ENCODE results near the gene KRTAP17-1. TPM values are rescaled to one million over a fixed set of nuclear protein-coding genes. Genes with fewer than 3 reads are reported as not detected.
"Not testable (repeated sequence)": the region's sequence is repeated elsewhere in the genome, so short reads cannot be mapped to it uniquely, and the experiment has no call there.

Gene KRTAP17-1
- total RNA-seq, 1 experiment from 2014 or later: not detected

DNA sequence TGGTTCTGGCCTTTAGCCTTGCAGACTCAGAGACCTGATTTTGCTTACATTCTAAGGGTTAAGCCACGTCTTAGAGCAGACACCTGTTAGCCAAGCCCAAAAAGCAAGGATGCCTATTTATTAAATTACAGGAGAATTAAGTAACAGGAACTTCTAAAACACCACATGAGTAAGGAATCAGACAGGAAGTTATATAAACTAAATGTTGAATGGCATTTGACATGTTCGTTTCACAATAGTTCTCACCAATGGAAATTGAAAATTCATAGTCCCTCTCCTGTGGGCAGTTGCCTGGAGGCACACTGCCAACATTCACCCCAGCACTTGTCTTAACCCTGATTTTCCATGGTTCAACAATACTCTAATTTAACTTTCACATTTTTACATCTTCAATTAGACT, 31.0 kb downstream of the KRTAP17-1 start:
- no peak for TF ChIP-seq ZNF232 (CRISPR knock-in tag; IDR thresholded peaks at IDR 0.05)
- TF ChIP-seq NR1H2 (CRISPR knock-in tag; IDR thresholded peaks at IDR 0.05): no peak
- no peak for TF ChIP-seq ESRRA (CRISPR knock-in tag; IDR thresholded peaks at IDR 0.05; ENCODE audit: borderline replicate concordance)
- no peak for TF ChIP-seq ZNF219 (CRISPR knock-in tag; IDR thresholded peaks at IDR 0.05; ENCODE audit: borderline replicate concordance)
- TF ChIP-seq MXD4 (CRISPR knock-in tag; IDR thresholded peaks at IDR 0.05; ENCODE audit: borderline replicate concordance): no peak
- TF ChIP-seq, protein P1, sequence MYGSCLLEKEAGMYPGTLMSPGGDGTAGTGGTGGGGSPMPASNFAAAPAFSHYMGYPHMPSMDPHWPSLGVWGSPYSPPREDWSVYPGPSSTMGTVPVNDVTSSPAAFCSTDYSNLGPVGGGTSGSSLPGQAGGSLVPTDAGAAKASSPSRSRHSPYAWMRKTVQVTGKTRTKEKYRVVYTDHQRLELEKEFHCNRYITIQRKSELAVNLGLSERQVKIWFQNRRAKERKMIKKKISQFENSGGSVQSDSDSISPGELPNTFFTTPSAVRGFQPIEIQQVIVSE (CRISPR knock-in tag; IDR thresholded peaks at IDR 0.05; ENCODE audit: borderline replicate concordance): no peak
- DNase-seq (ENCODE audit: low spot score) (no peak), ATAC-seq (no peak)
- POLR2A ChIA-PET: no interaction called here
- Mint-ChIP-seq H3K27me3 (ENCODE audit: low read depth) (no peaks in the 10 kb centered on the region), H3K4me1 (peaks cover 20% of the 10 kb centered on the region), H3K27ac (no peak overlapping the region), H3K9me3 (peaks cover 12% of the 10 kb centered on the region), H3K4me3 (no peak overlapping the region), H3K36me3 (no peaks in the 10 kb centered on the region)
- CTCF ChIA-PET: no interaction called here

DNA sequence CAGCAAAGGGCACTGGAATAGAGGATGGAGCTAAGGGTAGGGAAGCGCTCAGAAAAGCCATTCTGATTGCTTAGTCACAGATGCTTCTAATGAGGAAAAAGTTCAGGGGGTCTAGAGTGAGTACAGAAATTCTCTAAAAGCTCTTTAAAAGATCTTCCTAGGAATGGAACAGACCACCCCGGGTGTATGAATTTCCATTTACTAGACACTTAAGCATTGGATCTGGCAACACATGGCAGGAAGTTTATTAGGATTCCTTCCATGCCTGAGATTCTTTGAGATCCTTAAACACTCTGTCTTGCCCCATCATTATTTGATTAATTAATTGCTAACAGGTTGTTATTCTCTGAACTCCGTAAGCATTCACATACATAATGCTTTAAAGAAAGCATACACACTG, 31.5 kb downstream of the KRTAP17-1 start:
- Mint-ChIP-seq H3K27ac (no peak overlapping the region), H3K4me3 (no peak overlapping the region), H3K27me3 (ENCODE audit: low read depth) (no peaks in the 10 kb centered on the region), H3K36me3 (no peaks in the 10 kb centered on the region), H3K9me3 (peaks cover 13% of the 10 kb centered on the region), H3K4me1 (peaks cover 20% of the 10 kb centered on the region)
- TF ChIP-seq, protein P2, sequence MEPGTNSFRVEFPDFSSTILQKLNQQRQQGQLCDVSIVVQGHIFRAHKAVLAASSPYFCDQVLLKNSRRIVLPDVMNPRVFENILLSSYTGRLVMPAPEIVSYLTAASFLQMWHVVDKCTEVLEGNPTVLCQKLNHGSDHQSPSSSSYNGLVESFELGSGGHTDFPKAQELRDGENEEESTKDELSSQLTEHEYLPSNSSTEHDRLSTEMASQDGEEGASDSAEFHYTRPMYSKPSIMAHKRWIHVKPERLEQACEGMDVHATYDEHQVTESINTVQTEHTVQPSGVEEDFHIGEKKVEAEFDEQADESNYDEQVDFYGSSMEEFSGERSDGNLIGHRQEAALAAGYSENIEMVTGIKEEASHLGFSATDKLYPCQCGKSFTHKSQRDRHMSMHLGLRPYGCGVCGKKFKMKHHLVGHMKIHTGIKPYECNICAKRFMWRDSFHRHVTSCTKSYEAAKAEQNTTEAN (CRISPR knock-in tag; IDR thresholded peaks at IDR 0.05): no peak
- TF ChIP-seq NFE2L1 (CRISPR knock-in tag; IDR thresholded peaks at IDR 0.05) (no peak), ZNF263 (CRISPR knock-in tag; IDR thresholded peaks at IDR 0.05; ENCODE audit: low read depth) (no peak)
- TF ChIP-seq, protein P3, sequence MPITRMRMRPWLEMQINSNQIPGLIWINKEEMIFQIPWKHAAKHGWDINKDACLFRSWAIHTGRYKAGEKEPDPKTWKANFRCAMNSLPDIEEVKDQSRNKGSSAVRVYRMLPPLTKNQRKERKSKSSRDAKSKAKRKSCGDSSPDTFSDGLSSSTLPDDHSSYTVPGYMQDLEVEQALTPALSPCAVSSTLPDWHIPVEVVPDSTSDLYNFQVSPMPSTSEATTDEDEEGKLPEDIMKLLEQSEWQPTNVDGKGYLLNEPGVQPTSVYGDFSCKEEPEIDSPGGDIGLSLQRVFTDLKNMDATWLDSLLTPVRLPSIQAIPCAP (CRISPR knock-in tag; IDR thresholded peaks at IDR 0.05): no peak
- POLR2A ChIA-PET: no interaction called here
- CTCF ChIA-PET: no interaction called here
- ATAC-seq (no peak), DNase-seq (ENCODE audit: low spot score) (no peak)

DNA sequence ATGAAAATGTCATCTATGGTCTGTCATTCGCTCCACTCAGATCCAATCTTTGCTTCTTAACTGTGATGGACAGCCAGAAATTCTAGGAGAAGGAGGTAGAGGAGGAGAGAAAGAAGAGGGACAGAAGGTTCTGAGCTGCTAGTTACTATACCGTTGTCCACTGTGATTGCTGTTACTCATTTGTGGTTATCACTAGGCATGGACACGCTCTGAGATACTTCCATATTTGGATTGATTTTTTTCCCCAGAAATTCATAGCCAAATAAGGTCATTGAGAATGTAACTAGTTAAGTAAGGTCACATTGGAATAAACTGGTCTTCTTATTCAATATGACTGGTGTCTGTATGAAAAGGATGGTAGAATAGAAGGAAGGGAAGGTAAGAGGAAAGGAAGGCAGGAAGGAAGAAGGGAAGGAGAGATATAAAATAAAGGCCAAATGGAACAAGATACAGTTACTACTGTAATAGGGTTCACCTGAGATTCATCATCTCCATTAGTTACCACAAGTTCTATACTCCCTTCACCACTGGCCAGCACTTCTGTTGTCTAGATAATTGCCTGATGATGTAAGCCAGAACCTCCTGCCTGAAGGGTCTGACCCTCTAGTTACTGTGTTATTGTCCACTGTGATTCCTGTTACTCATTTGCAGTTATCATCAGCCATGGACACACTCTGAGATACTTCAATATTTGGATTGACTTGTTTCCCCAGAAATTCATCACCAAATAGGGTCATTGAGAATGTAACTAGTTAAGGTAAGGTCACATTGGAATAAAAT, 37.1 kb downstream of the KRTAP17-1 start:
- ATAC-seq: no peak
- ChIA-PET POLR2A (no interaction called here), CTCF (no interaction called here)
- peaks cover 13% of the 10 kb centered on the region for H3K9me3 Mint-ChIP-seq
- peaks cover 3% of the 10 kb centered on the region for H3K4me1 Mint-ChIP-seq
- no peak overlapping the region for H3K27ac Mint-ChIP-seq
- TF ChIP-seq, protein P4, sequence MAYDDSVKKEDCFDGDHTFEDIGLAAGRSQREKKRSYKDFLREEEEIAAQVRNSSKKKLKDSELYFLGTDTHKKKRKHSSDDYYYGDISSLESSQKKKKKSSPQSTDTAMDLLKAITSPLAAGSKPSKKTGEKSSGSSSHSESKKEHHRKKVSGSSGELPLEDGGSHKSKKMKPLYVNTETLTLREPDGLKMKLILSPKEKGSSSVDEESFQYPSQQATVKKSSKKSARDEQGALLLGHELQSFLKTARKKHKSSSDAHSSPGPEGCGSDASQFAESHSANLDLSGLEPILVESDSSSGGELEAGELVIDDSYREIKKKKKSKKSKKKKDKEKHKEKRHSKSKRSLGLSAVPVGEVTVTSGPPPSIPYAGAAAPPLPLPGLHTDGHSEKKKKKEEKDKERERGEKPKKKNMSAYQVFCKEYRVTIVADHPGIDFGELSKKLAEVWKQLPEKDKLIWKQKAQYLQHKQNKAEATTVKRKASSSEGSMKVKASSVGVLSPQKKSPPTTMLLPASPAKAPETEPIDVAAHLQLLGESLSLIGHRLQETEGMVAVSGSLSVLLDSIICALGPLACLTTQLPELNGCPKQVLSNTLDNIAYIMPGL (CRISPR knock-in tag; IDR thresholded peaks at IDR 0.05): no peak
- TF ChIP-seq ESRRA (CRISPR knock-in tag; IDR thresholded peaks at IDR 0.05; ENCODE audit: borderline replicate concordance): no peak
- no peak for TF ChIP-seq NR2C2 (CRISPR knock-in tag; IDR thresholded peaks at IDR 0.05)
- TF ChIP-seq, protein P5, sequence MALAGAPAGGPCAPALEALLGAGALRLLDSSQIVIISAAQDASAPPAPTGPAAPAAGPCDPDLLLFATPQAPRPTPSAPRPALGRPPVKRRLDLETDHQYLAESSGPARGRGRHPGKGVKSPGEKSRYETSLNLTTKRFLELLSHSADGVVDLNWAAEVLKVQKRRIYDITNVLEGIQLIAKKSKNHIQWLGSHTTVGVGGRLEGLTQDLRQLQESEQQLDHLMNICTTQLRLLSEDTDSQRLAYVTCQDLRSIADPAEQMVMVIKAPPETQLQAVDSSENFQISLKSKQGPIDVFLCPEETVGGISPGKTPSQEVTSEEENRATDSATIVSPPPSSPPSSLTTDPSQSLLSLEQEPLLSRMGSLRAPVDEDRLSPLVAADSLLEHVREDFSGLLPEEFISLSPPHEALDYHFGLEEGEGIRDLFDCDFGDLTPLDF (CRISPR knock-in tag; IDR thresholded peaks at IDR 0.05): no peak
- no peak for TF ChIP-seq JAZF1 (CRISPR knock-in tag; IDR thresholded peaks at IDR 0.05)
- no peak for TF ChIP-seq SMAD4 (CRISPR knock-in tag; IDR thresholded peaks at IDR 0.05)
- TF ChIP-seq ATF1 (CRISPR knock-in tag; IDR thresholded peaks at IDR 0.05): no peak
- TF ChIP-seq SP1 (CRISPR knock-in tag; conservative IDR thresholded peaks at IDR 0.05): no peak
- H3K4me3 Mint-ChIP-seq: no peak overlapping the region
- no peak for DNase-seq (ENCODE audit: low spot score)
- H3K36me3 Mint-ChIP-seq: no peaks in the 10 kb centered on the region
- H3K27me3 Mint-ChIP-seq (ENCODE audit: low read depth): no peaks in the 10 kb centered on the region

DNA sequence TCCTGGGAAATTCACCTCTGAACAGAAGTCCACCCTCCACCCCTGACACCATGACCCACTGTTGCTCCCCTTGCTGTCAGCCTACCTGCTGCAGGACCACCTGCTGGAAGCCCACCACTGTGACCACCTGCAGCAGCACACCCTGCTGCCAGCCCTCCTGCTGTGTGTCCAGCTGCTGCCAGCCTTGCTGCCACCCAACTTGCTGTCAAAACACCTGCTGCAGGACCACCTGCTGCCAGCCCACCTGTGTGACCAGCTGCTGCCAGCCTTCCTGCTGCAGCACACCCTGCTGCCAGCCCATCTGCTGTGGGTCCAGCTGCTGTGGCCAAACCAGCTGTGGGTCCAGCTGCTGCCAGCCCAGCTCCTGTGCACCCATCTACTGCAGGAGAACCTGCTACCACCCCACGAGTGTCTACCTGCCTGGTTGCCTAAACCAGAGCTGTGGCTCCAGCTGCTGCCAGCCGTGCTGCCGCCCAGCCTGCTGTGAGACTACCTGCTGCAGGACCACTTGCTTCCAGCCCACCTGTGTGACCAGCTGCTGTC, 39.8 kb downstream of the KRTAP17-1 start, which contains the start of gene KRTAP9-7:
Gene KRTAP9-7 (plus strand): TSS at position 51 of the 543 bp plus-strand sequence. CDS start 0 bp downstream, at position 51.
- H3K36me3 Mint-ChIP-seq; ATAC-seq; H3K4me3 Mint-ChIP-seq; H3K4me1 Mint-ChIP-seq; H3K27ac Mint-ChIP-seq; DNase-seq (ENCODE audit: low spot score); H3K27me3 Mint-ChIP-seq (ENCODE audit: low read depth); POLR2A ChIA-PET: not testable (repeated sequence)
- CTCF ChIA-PET: interaction anchor here (1.3 kb wide), 1 partner anchor 47 kb away, joined by 3 read pairs; no protein-coding TSS in a partner anchor
- peaks cover 10% of the 10 kb centered on the region for H3K9me3 Mint-ChIP-seq
